Left cardiac atrium (tissue), 4 donors: ENCODE measurements around the gene GLT8D1. TPM values are rescaled to one million over a fixed set of nuclear protein-coding genes. Genes with fewer than 3 reads are reported as not detected.
"Not testable (repeated sequence)": the region's sequence is repeated elsewhere in the genome, so short reads cannot be mapped to it uniquely, and the experiment has no call there.

Experiments
- ATAC-seq, 2 donors: fragments of 200-7000 bp; cut with Tn5 transposase; one replicate each; pipeline ENCODE4 v1.9.1; 2020; ENCODE audit warnings: mild to moderate bottlenecking in 2 of 2, moderate library complexity in 2 of 2
- DNase-seq: peaks from one replicate; pipeline ENCODE4 v3.0.0-alpha.2; 2020
- intact Hi-C, 2 donors: fragments of 100-400 bp; cut with DNase I; formaldehyde crosslinking; loops; one replicate each; pipeline versions ENCODE4 v1.14.1 to v1.15.1; 2022 to 2023
- total RNA-seq, 2 donors: library from RNA; stranded (reverse); fragmentation: NEBNext Ultra II Directional; extraction: Animal tissue kit (Norgen Biotek cat#: 25700); gene quantifications; one replicate each; pipeline ENCODE4 v1.2.1, GENCODE V29; 2021
- donor health status: DM: no; HTN: yes; CAD: no.
- donor health status: DM: no; HTN: yes; CAD: no; lungs with severe emphysema.
- donor health status: DM: yes; HTN: yes; CAD: no.
- donor health status: Dilated cardiomyopathy.

Gene GLT8D1
- total RNA-seq, 2 donors from 2014 or later = 31.3 to 37.6 TPM

GRCh38 chr3:52685709-52686691, 19.6 kb downstream of the GLT8D1 start, which contains the start of the genes GNL3 and PBRM1:
GNL3 (plus strand) TSS chr3:52686032; CDS start chr3:52686093, 61 bp downstream.
PBRM1 (minus strand) TSS chr3:52685913.
- ATAC-seq (peak; percentile 91 to 93), DNase-seq (peak; percentile 95)
- intact Hi-C loops = loop anchor here (2.0 to 10.0 kb wide), 3 partner anchors 19 to 231 kb away; partner anchors contain the start of genes GLT8D1 (in 1 of the 2), NISCH (in 1 of the 2) and TNNC1 (in 1 of the 2)

- peak; percentile 96 for ATAC-seq
- peak; percentile 80 for DNase-seq
- intact Hi-C loops = loop anchor here (2.0 to 10.0 kb wide), 3 partner anchors 20 to 230 kb away; partner anchors contain the start of genes GLT8D1 (in 1 of the 2), NISCH (in 1 of the 2) and TNNC1 (in 1 of the 2)
These were observed 20.3 kb downstream of the GLT8D1 start for GRCh38 chr3:52685285-52685708.

- DNase-seq (no peak), ATAC-seq (no peak)
- intact Hi-C loops = loop anchor here (2.0 to 10.0 kb wide), 3 partner anchors 21 to 229 kb away; partner anchors contain the start of genes GLT8D1 (in 1 of the 2), NISCH (in 1 of the 2) and TNNC1 (in 1 of the 2)
These were observed 21.4 kb downstream of the GLT8D1 start for GRCh38 chr3:52684184-52684583.

- intact Hi-C loops = loop anchor here (2.0 to 10.0 kb wide), 3 partner anchors 21 to 229 kb away; partner anchors contain the start of genes GLT8D1 (in 1 of the 2), NISCH (in 1 of the 2) and TNNC1 (in 1 of the 2)
- no peak for ATAC-seq
- DNase-seq = peak; percentile 53
These were observed 22.0 kb downstream of the GLT8D1 start for GRCh38 chr3:52683611-52684010.

- intact Hi-C loops = loop anchor here (10.0 kb wide), 2 partner anchors 207 to 227 kb away; partner anchors contain the start of genes NISCH (in 1 of the 2) and TNNC1 (in 1 of the 2)
- ATAC-seq (peak in 1 of 2 donors; percentile 22), DNase-seq (no peak)
These were observed 23.6 kb downstream of the GLT8D1 start for GRCh38 chr3:52682016-52682415.

- no peak for ATAC-seq
- intact Hi-C loops = loop anchor here (10.0 kb wide), 2 partner anchors 207 to 227 kb away; partner anchors contain the start of genes NISCH (in 1 of the 2) and TNNC1 (in 1 of the 2)
These were observed 24.0 kb downstream of the GLT8D1 start for GRCh38 chr3:52681596-52681995.

GRCh38 chr3:52679811-52680210, 25.8 kb downstream of the GLT8D1 start:
- ATAC-seq = no peak
- DNase-seq = no peak
- intact Hi-C loops = loop anchor here (10.0 kb wide), 2 partner anchors 205 to 225 kb away; partner anchors contain the start of genes NISCH (in 1 of the 2) and TNNC1 (in 1 of the 2)

More at GRCh38 chr3:52681596-52681995, 24.0 kb downstream of the GLT8D1 start:
- no peak for DNase-seq

GRCh38 chr3:52679199-52679538, 26.4 kb downstream of the GLT8D1 start:
- no peak for ATAC-seq
- DNase-seq = no peak
- intact Hi-C loops = no loop called here

GRCh38 chr3:52678265-52679198, 27.1 kb downstream of the GLT8D1 start:
- ATAC-seq (no peak), DNase-seq (no peak)
- intact Hi-C loops = no loop called here

GRCh38 chr3:52676201-52676600, 29.4 kb downstream of the GLT8D1 start:
- intact Hi-C loops, DNase-seq, ATAC-seq: not testable (repeated sequence)

- ATAC-seq (no peak), DNase-seq (no peak)
- intact Hi-C loops = no loop called here
These were observed 33.9 kb downstream of the GLT8D1 start for GRCh38 chr3:52671676-52672075.

- intact Hi-C loops = no loop called here
- ATAC-seq (peak; percentile 65 to 98), DNase-seq (no peak)
These were observed 34.7 kb downstream of the GLT8D1 start for GRCh38 chr3:52670621-52671521.

- ATAC-seq (no peak), DNase-seq (no peak)
- intact Hi-C loops = no loop called here
These were observed 42.5 kb downstream of the GLT8D1 start for GRCh38 chr3:52663098-52663497.

- intact Hi-C loops = no loop called here
- no peak for DNase-seq
- ATAC-seq = no peak
These were observed 45.5 kb downstream of the GLT8D1 start for GRCh38 chr3:52660046-52660445.

- DNase-seq = no peak
- intact Hi-C loops = no loop called here
- ATAC-seq = no peak
These were observed 49.7 kb downstream of the GLT8D1 start for GRCh38 chr3:52655895-52656294.

- no peak for ATAC-seq
- no peak for DNase-seq
- intact Hi-C loops = no loop called here
These were observed 54.0 kb downstream of the GLT8D1 start for GRCh38 chr3:52651592-52651991.

- intact Hi-C loops = no loop called here
- ATAC-seq (no peak), DNase-seq (no peak)
These were observed 55.2 kb downstream of the GLT8D1 start for GRCh38 chr3:52650439-52650838.
